ENCODE measurements around the gene TNFRSF18. TPM values are rescaled to one million over a fixed set of nuclear protein-coding genes. Genes with fewer than 3 reads are reported as not detected.

The TNFRSF18 gene
- total RNA-seq, 3 donors from 2014 or later, result 1.6 to 2.2 (median 2.2) TPM

GRCh38 chr1:1239227-1239613, 32.8 kb upstream of the TNFRSF18 start:
- intact Hi-C loops (cut with DNase I, micrococcal nuclease), result no loop called here

GRCh38 chr1:1238702-1239178, 32.3 kb upstream of the TNFRSF18 start:
- Histone ChIP-seq H3K4me3 (no peak overlapping the region), H3K9me3 (no peaks in the 10 kb centered on the region), H3K36me3 (ENCODE audit: low read depth) (no peaks in the 10 kb centered on the region), H3K4me1 (ENCODE audit: low read depth) (peaks cover 19% of the 10 kb centered on the region)
- intact Hi-C loops (cut with DNase I, micrococcal nuclease), result no loop called here
- ATAC-seq, result no peak
- TF ChIP-seq CTCF (IDR thresholded peaks at IDR 0.05), result no peak
- DNase-seq, result no peak

More at GRCh38 chr1:1239227-1239613, 32.8 kb upstream of the TNFRSF18 start:
- Histone ChIP-seq H3K36me3 (ENCODE audit: low read depth) (no peaks in the 10 kb centered on the region), H3K4me1 (ENCODE audit: low read depth) (peaks cover 19% of the 10 kb centered on the region), H3K4me3 (no peak overlapping the region), H3K9me3 (no peaks in the 10 kb centered on the region)
- DNase-seq, result no peak
- no peak for TF ChIP-seq CTCF (IDR thresholded peaks at IDR 0.05)
- no peak for ATAC-seq

GRCh38 chr1:1237874-1238701, 31.7 kb upstream of the TNFRSF18 start:
- Histone ChIP-seq H3K9me3 (no peaks in the 10 kb centered on the region), H3K4me1 (ENCODE audit: low read depth) (peaks cover 21% of the 10 kb centered on the region), H3K36me3 (ENCODE audit: low read depth) (no peaks in the 10 kb centered on the region), H3K4me3 (no peak overlapping the region)
- TF ChIP-seq CTCF (IDR thresholded peaks at IDR 0.05), result no peak
- DNase-seq (no peak), ATAC-seq (peak; percentile 31)
- intact Hi-C loops (cut with DNase I, micrococcal nuclease), result no loop called here

GRCh38 chr1:1236945-1237873, 30.8 kb upstream of the TNFRSF18 start:
- Histone ChIP-seq H3K4me1 (ENCODE audit: low read depth) (peaks cover 26% of the 10 kb centered on the region), H3K4me3 (no peak overlapping the region), H3K9me3 (no peaks in the 10 kb centered on the region), H3K36me3 (ENCODE audit: low read depth) (no peaks in the 10 kb centered on the region)
- DNase-seq (no peak), ATAC-seq (peak; percentile 10)
- TF ChIP-seq CTCF (IDR thresholded peaks at IDR 0.05), result no peak
- intact Hi-C loops (cut with DNase I, micrococcal nuclease), result no loop called here

- TF ChIP-seq CTCF (IDR thresholded peaks at IDR 0.05), result no peak
- intact Hi-C loops (cut with DNase I, micrococcal nuclease), result no loop called here
- ATAC-seq, result no peak
- H3K4me1 ChIP-seq (ENCODE audit: low read depth), result peaks cover 26% of the 10 kb centered on the region
- H3K9me3 ChIP-seq, result no peaks in the 10 kb centered on the region
- no peak overlapping the region for H3K4me3 ChIP-seq
- no peak for DNase-seq
- H3K36me3 ChIP-seq (ENCODE audit: low read depth), result no peaks in the 10 kb centered on the region
These were observed 29.9 kb upstream of the TNFRSF18 start for GRCh38 chr1:1236176-1236763.
